DND-41 (cell line): ENCODE measurements around the gene ATP6V1B1.

ENCODE experiments used
- ATAC-seq: fragments of 200-7000 bp; cut with Tn5 transposase; 3 replicates; pipeline ENCODE4 v1.9.1; 2021; ENCODE audit warnings: low read depth; ENCODE audit not compliant: insufficient read depth
- DNase-seq: peaks from one replicate; pipeline ENCODE4 v3.0.0-alpha.2; 2020
- H2AFZ ChIP-seq: 2 replicates; pipeline ENCODE4 v1.6.0; 2012; ENCODE audit warnings: low read depth, low read length
- H3K27ac ChIP-seq: 2 replicates; pipeline ENCODE4 v1.5.1; 2012; ENCODE audit warnings: low read length, inconsistent platforms
- H3K27me3 ChIP-seq: fragments of 200-600 bp; sonication (generic); 2 replicates; pipeline ENCODE4 v1.6.0; 2012; ENCODE audit warnings: low read length, mild to moderate bottlenecking, inconsistent platforms; ENCODE audit not compliant: insufficient read depth, poor library complexity
- H3K36me3 ChIP-seq: 2 replicates; pipeline ENCODE4 v1.5.1; 2012; ENCODE audit warnings: low read length, inconsistent platforms; ENCODE audit not compliant: insufficient read depth
- H3K4me1 ChIP-seq: 2 replicates; pipeline ENCODE4 v1.5.1; 2012; ENCODE audit warnings: mild to moderate bottlenecking, low read length; ENCODE audit not compliant: insufficient read depth
- H3K4me2 ChIP-seq: 2 replicates; pipeline ENCODE4 v1.6.0; 2012; ENCODE audit warnings: mild to moderate bottlenecking, moderate library complexity, low read length, inconsistent platforms; ENCODE audit not compliant: insufficient read depth
- H3K4me3 ChIP-seq, 2 experiments: fragments of 200-600 bp in 1 of 2; shearing (Covaris generic) in 1 of 2; 2 replicates each; pipeline ENCODE4 v1.5.1; 2012 to 2016; ENCODE audit warnings: inconsistent platforms in 2 of 2, low read length in 2 of 2, mild to moderate bottlenecking in 2 of 2, low read depth in 1 of 2, moderate library complexity in 1 of 2
- H3K79me2 ChIP-seq: 2 replicates; pipeline ENCODE4 v1.6.0; 2012; ENCODE audit warnings: low read length, inconsistent platforms; ENCODE audit not compliant: insufficient read depth
- H3K9ac ChIP-seq: 2 replicates; pipeline ENCODE4 v1.6.0; 2012; ENCODE audit warnings: low read depth, mild to moderate bottlenecking, inconsistent platforms, low read length, moderate library complexity
- H3K9me3 ChIP-seq: 2 replicates; pipeline ENCODE4 v1.5.1; 2012; ENCODE audit warnings: low read length, moderate library complexity, mild to moderate bottlenecking, inconsistent platforms; ENCODE audit not compliant: insufficient read depth, severe bottlenecking
- H4K20me1 ChIP-seq: 2 replicates; pipeline ENCODE4 v1.6.0; 2012; ENCODE audit warnings: low read length; ENCODE audit not compliant: insufficient read depth
- EZH2 ChIP-seq: IDR thresholded peaks from 3 replicates; pipeline ENCODE4 v1.6.1; 2012; ENCODE audit warnings: borderline replicate concordance, low read depth, mild to moderate bottlenecking, moderate library complexity, low read length, inconsistent platforms; ENCODE audit not compliant: severe bottlenecking
- TF ChIP-seq, protein P1 (sequence below): IDR thresholded peaks from 2 replicates; pipeline ENCODE4 v1.5.1; 2012; ENCODE audit warnings: borderline replicate concordance, low read length, moderate library complexity, mild to moderate bottlenecking; ENCODE audit not compliant: poor library complexity, severe bottlenecking; ENCODE audit errors: extremely low read depth

The ATP6V1B1 gene

DNA sequence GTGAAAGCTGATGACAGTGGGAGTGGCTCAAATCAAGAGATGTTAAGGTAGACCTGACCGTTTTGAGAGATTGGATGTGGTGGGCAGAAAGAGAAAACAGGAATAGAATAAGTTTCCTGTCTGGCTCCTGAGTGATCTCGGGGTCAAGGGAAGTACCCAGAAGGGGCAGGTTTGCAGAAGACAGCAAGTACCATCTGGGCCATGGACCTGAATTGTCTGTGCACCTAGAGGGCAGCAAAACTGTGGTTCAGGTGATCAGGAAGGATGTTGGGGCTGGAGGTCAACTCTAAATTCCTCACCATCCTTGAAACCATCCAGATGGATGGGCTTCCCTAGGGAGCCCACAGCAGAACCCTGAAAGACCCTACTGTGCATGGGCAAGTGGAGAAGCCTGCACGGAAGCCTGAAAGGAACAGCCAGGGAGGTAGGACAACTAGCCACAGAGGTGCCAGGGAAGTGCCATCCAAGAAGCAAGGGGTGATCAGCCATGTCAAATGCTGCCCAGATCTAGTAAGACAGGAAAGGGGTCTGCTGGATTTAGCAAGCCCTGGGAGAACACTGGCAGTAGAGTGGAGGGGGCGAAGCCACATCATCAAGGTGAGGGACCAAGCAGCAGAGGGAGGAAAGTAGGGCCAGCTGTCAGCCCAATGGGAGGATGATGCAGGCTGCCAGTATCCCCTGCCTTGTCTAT lies 50.9 kb downstream of the ATP6V1B1 start:
- Histone ChIP-seq H3K4me3 (no peak overlapping the region), H3K4me2 (no peak overlapping the region), H3K9me3 (no peaks in the 10 kb centered on the region), H3K4me1 (peaks cover under 1% of the 10 kb centered on the region; the same call in 1 of the 2 replicates), H3K27ac (no peak overlapping the region), H2AFZ (no peak overlapping the region), H3K79me2 (peaks cover 12% of the 10 kb centered on the region; the same call in 1 of the 2 replicates), H3K36me3 (peaks cover 68% of the 10 kb centered on the region), H3K27me3 (no peaks in the 10 kb centered on the region), H4K20me1 (peaks cover 21% of the 10 kb centered on the region), H3K9ac (no peak overlapping the region)
- TF ChIP-seq, protein P1, sequence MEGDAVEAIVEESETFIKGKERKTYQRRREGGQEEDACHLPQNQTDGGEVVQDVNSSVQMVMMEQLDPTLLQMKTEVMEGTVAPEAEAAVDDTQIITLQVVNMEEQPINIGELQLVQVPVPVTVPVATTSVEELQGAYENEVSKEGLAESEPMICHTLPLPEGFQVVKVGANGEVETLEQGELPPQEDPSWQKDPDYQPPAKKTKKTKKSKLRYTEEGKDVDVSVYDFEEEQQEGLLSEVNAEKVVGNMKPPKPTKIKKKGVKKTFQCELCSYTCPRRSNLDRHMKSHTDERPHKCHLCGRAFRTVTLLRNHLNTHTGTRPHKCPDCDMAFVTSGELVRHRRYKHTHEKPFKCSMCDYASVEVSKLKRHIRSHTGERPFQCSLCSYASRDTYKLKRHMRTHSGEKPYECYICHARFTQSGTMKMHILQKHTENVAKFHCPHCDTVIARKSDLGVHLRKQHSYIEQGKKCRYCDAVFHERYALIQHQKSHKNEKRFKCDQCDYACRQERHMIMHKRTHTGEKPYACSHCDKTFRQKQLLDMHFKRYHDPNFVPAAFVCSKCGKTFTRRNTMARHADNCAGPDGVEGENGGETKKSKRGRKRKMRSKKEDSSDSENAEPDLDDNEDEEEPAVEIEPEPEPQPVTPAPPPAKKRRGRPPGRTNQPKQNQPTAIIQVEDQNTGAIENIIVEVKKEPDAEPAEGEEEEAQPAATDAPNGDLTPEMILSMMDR: no peak
- no peak for TF ChIP-seq EZH2
- ATAC-seq (no peak), DNase-seq (no peak)

GRCh38 chr2:70987386-70987785 lies 51.7 kb downstream of the ATP6V1B1 start:
- Histone ChIP-seq H3K79me2 (peaks cover 19% of the 10 kb centered on the region; the same call in 1 of the 2 replicates), H3K4me1 (peaks cover 8% of the 10 kb centered on the region; the same call in 1 of the 2 replicates), H3K27me3 (no peaks in the 10 kb centered on the region), H3K4me3 (no peak overlapping the region), H3K36me3 (peaks cover 75% of the 10 kb centered on the region), H3K9me3 (no peaks in the 10 kb centered on the region), H3K4me2 (no peak overlapping the region), H4K20me1 (peaks cover 24% of the 10 kb centered on the region), H2AFZ (no peak overlapping the region), H3K27ac (no peak overlapping the region), H3K9ac (no peak overlapping the region)
- TF ChIP-seq EZH2: no peak
- TF ChIP-seq, protein P1: no peak
- DNase-seq (no peak), ATAC-seq (no peak)

DNA sequence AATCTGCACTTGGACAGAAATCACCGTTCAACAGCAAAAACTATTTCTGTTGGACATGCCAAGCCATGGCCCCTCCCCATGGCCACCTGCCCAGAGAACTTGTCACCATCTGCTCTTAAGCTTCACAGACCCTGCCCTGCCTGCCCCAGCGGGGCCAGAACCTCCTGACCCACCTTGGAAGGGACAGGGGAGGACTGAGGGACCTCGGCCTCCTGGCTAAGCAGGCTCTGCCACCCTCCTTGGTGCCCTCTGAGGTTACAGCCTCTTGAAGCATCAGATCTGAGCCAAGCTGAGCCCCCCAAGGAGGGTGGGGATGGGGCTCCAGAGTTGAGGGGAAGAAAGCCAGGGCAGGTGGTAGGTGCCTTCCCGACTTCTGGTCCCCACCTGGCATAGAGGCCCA lies 52.5 kb downstream of the ATP6V1B1 start:
- TF ChIP-seq, protein P1: no peak
- TF ChIP-seq EZH2: no peak
- Histone ChIP-seq H2AFZ (no peak overlapping the region), H3K4me1 (peaks cover 15% of the 10 kb centered on the region), H3K27ac (no peak overlapping the region), H3K36me3 (peaks cover 79% of the 10 kb centered on the region), H3K9ac (no peak overlapping the region), H4K20me1 (peaks cover 29% of the 10 kb centered on the region), H3K27me3 (no peaks in the 10 kb centered on the region), H3K79me2 (peaks cover 25% of the 10 kb centered on the region), H3K4me3 (no peak overlapping the region), H3K4me2 (no peak overlapping the region), H3K9me3 (no peaks in the 10 kb centered on the region)
- DNase-seq (no peak), ATAC-seq (no peak)
